ENCODE data around the gene CCER1.

The CCER1 gene

GRCh38 chr12:90916516-90916915, 38.5 kb downstream of the CCER1 start:
- no peak for DNase-seq

GRCh38 chr12:90915353-90915752, 39.6 kb downstream of the CCER1 start:
- no peak for DNase-seq

GRCh38 chr12:90910958-90911357, 44.0 kb downstream of the CCER1 start:
- DNase-seq: peak; percentile 86

- DNase-seq: peak; percentile 54
Measured at GRCh38 chr12:90909069-90909770, 45.8 kb downstream of the CCER1 start.

GRCh38 chr12:90908465-90908864, 46.5 kb downstream of the CCER1 start:
- DNase-seq: peak; percentile 83

GRCh38 chr12:90905691-90906370, 49.1 kb downstream of the CCER1 start:
- peak; percentile 68 for DNase-seq

- no peak for DNase-seq
Measured at GRCh38 chr12:90902596-90902995, 52.4 kb downstream of the CCER1 start.

Measured in NCI-H226 (cell line).